SU-DHL-6 (cell line): ENCODE results near the gene POLR2E.
A peak's percentile ranks its signal among the peaks of the same experiment; 100 is the strongest.

Source experiments
- H2AFZ ChIP-seq: fragments of 200-600 bp; sonication (generic); 2 replicates; pipeline ENCODE4 v1.6.1; 2014; ENCODE audit warnings: low read depth, mild to moderate bottlenecking, moderate library complexity, mixed read lengths, antibody characterized with exemption, low read length; ENCODE audit not compliant: severe bottlenecking
- H3F3A ChIP-seq: fragments of 200-600 bp; shearing (Covaris generic); 2 replicates; pipeline ENCODE4 v1.6.0; 2016; ENCODE audit warnings: antibody characterized with exemption, mild to moderate bottlenecking; ENCODE audit not compliant: insufficient read depth
- H3K27ac ChIP-seq: fragments of 200-600 bp; sonication (generic); 2 replicates; pipeline ENCODE4 v1.5.1; 2016; ENCODE audit warnings: low read depth, mild to moderate bottlenecking, low read length, moderate library complexity, mixed read lengths
- H3K27me3 ChIP-seq: fragments of 200-600 bp; sonication (generic), shearing (Covaris generic); 2 replicates; pipeline ENCODE4 v1.6.0; 2014; ENCODE audit warnings: mild to moderate bottlenecking, low read length
- H3K36me3 ChIP-seq: fragments of 200-600 bp; sonication (generic); 2 replicates; pipeline ENCODE4 v1.6.1; 2014; ENCODE audit warnings: mild to moderate bottlenecking, low read length, mixed read lengths
- H3K4me2 ChIP-seq: fragments of 300-600, 200-600 bp; shearing (Covaris generic), sonication (generic); 2 replicates; pipeline ENCODE4 v1.6.0; 2014; ENCODE audit warnings: low read length, low read depth, mild to moderate bottlenecking; ENCODE audit not compliant: poor library complexity, severe bottlenecking
- H3K4me3 ChIP-seq: fragments of 200-600 bp; sonication (generic); 2 replicates; pipeline ENCODE4 v1.5.1; 2014; ENCODE audit warnings: antibody characterized with exemption, low read length, mild to moderate bottlenecking, mixed read lengths; ENCODE audit not compliant: insufficient read depth, poor library complexity, severe bottlenecking
- H3K79me2 ChIP-seq: fragments of 200-600 bp; sonication (generic); 2 replicates; pipeline ENCODE4 v1.6.1; 2014; ENCODE audit warnings: mild to moderate bottlenecking, low read length, moderate library complexity; ENCODE audit not compliant: insufficient read depth
- H3K9ac ChIP-seq: fragments of 200-600 bp; sonication (generic); 2 replicates; pipeline ENCODE4 v1.7.0; 2014; ENCODE audit warnings: mild to moderate bottlenecking, low read length
- H3K9me2 ChIP-seq: fragments of 200-600 bp; sonication (generic); replicated peaks from 2 replicates; pipeline ENCODE4 v1.6.1; 2014; ENCODE audit warnings: low read length; ENCODE audit not compliant: insufficient read depth
- H3K9me3 ChIP-seq: fragments of 200-600 bp; sonication (generic); 2 replicates; pipeline ENCODE4 v1.6.1; 2014; ENCODE audit warnings: low read length, mixed read lengths; ENCODE audit not compliant: insufficient read depth
- H4K20me1 ChIP-seq: fragments of 200-600 bp; sonication (generic); 2 replicates; pipeline ENCODE4 v1.6.1; 2014; ENCODE audit warnings: low read depth, mild to moderate bottlenecking, antibody characterized with exemption, low read length, moderate library complexity, mixed read lengths
- CTCF ChIP-seq: fragments of 200-600 bp; sonication (generic); IDR thresholded peaks from one replicate; pipeline ENCODE4 v1.5.1; 2017; ENCODE audit warnings: antibody characterized with exemption, mild to moderate bottlenecking, low read length, moderate library complexity; ENCODE audit not compliant: insufficient read depth, poor library complexity, severe bottlenecking
- EZH2phosphoT487 ChIP-seq: fragments of 200-600 bp; sonication (generic), shearing (Covaris generic); conservative IDR thresholded peaks from 2 replicates; pipeline ENCODE4 v1.6.1; 2018; ENCODE audit warnings: mild to moderate bottlenecking, antibody characterized with exemption, low read length, moderate library complexity, mixed read lengths

Gene POLR2E

GRCh38 chr19:1076951-1077350 is 18.2 kb downstream of the POLR2E start:
- H3K9me2 ChIP-seq = no peaks in the 10 kb centered on the region
- peak overlapping the region; percentile 91 for H3K27ac ChIP-seq
- TF ChIP-seq CTCF = no peak
- no peak for TF ChIP-seq EZH2phosphoT487
- H3K36me3 ChIP-seq = peaks cover 8% of the 10 kb centered on the region
- no peak overlapping the region for H3K4me3 ChIP-seq
- peaks cover 29% of the 10 kb centered on the region for H3F3A ChIP-seq
- no peaks in the 10 kb centered on the region for H3K79me2 ChIP-seq
- no peak overlapping the region for H2AFZ ChIP-seq
- H3K9me3 ChIP-seq = no peaks in the 10 kb centered on the region
- H4K20me1 ChIP-seq = no peaks in the 10 kb centered on the region
- peak overlapping the region; percentile 52 for H3K4me2 ChIP-seq
- H3K27me3 ChIP-seq = no peaks in the 10 kb centered on the region
- peak overlapping the region; percentile 23; the same call in 1 of the 2 replicates for H3K9ac ChIP-seq

- TF ChIP-seq EZH2phosphoT487 = no peak
- no peak for TF ChIP-seq CTCF
- Histone ChIP-seq H3K27me3 (no peaks in the 10 kb centered on the region), H3K27ac (peak overlapping the region; percentile 91), H3K79me2 (0 out of 2 replicates have a peak, but pooled peaks cover under 1% of the 10 kb centered on the region), H3K9me2 (no peaks in the 10 kb centered on the region), H3K9ac (no peak overlapping the region), H3F3A (peaks cover 34% of the 10 kb centered on the region), H2AFZ (no peak overlapping the region), H3K4me2 (no peak overlapping the region), H3K4me3 (no peak overlapping the region), H4K20me1 (no peaks in the 10 kb centered on the region), H3K36me3 (peaks cover 8% of the 10 kb centered on the region), H3K9me3 (no peaks in the 10 kb centered on the region)
Observed at GRCh38 chr19:1076046-1076386, 19.2 kb downstream of the POLR2E start.

- H3K27me3 ChIP-seq = no peaks in the 10 kb centered on the region
- H4K20me1 ChIP-seq = no peaks in the 10 kb centered on the region
- peaks cover 7% of the 10 kb centered on the region; the same call in 1 of the 2 replicates for H3K79me2 ChIP-seq
- H3K36me3 ChIP-seq = peaks cover 8% of the 10 kb centered on the region
- no peak overlapping the region for H2AFZ ChIP-seq
- TF ChIP-seq CTCF (no peak), EZH2phosphoT487 (no peak)
- no peaks in the 10 kb centered on the region for H3K9me2 ChIP-seq
- peak overlapping the region; percentile 39 for H3K4me3 ChIP-seq
- H3K9ac ChIP-seq = peak overlapping the region; percentile 52; the same call in 1 of the 2 replicates
- peaks cover 38% of the 10 kb centered on the region for H3F3A ChIP-seq
- peak overlapping the region; percentile 91 for H3K27ac ChIP-seq
- peak overlapping the region; percentile 78 for H3K4me2 ChIP-seq
- no peaks in the 10 kb centered on the region for H3K9me3 ChIP-seq
Observed at GRCh38 chr19:1074544-1075283, 20.5 kb downstream of the POLR2E start.
